ENCODE measurements around the gene BCOR. TPM values are rescaled to one million over a fixed set of nuclear protein-coding genes. Genes with fewer than 3 reads are reported as not detected.
A peak's percentile ranks its signal among the peaks of the same experiment; 100 is the strongest.

The BCOR gene
- total and polyA plus RNA-seq, 2 of the 4 experiments (the other 2 are of a cell fraction) = 7.5 to 9.0 TPM

- no peaks in the 10 kb centered on the region for H4K20me1 ChIP-seq (ENCODE audit: insufficient read depth, low read length)
- peak overlapping the region; percentile 79 for H2AFZ ChIP-seq (replicated peaks; ENCODE audit: low read length, poor library complexity)
- H3K4me2 ChIP-seq (ENCODE audit: low read depth, low read length) = peak overlapping the region; percentile 81
- no peaks in the 10 kb centered on the region for H3K79me1 ChIP-seq (ENCODE audit: low read depth in 1 of 2, low read length in 2 of 2)
- no peak overlapping the region for H3K23ac ChIP-seq (ENCODE audit: low read depth, low read length)
- no peaks in the 10 kb centered on the region for H3K9me1 ChIP-seq (ENCODE audit: insufficient read depth, low read length)
- peak overlapping the region; percentile 50 for H3K9ac ChIP-seq (ENCODE audit: low read depth, low read length)
- no peak overlapping the region for H4K91ac ChIP-seq (ENCODE audit: insufficient read depth, low read depth, low read length)
- ATAC-seq (ENCODE audit: low read depth) (peak; percentile 19), DNase-seq (peak; percentile 55)
- TF ChIP-seq MAZ (IDR thresholded peaks at IDR 0.05; ENCODE audit: borderline replicate concordance, low read depth, low read length) (peak; percentile 34; the same call in 1 of the 2 replicates), RFX5 (IDR thresholded peaks at IDR 0.05; ENCODE audit: low read depth, low read length) (no peak)
- no peak overlapping the region for H3K4ac ChIP-seq (ENCODE audit: low read depth, low read length)
- no peak overlapping the region for H3K56ac ChIP-seq (ENCODE audit: extremely low read depth, insufficient read depth, low read length)
- H3K27me3 ChIP-seq (ENCODE audit: control insufficient read depth, insufficient read depth, low read length) = no peaks in the 10 kb centered on the region; the same call in 1 of the 2 replicates
- POLR2A ChIA-PET (ENCODE audit: unreplicated experiment) = interaction anchor here (0.6 kb wide), 1 partner anchor 118 kb away, joined by 4 read pairs; no protein-coding TSS in a partner anchor
- H2BK20ac ChIP-seq (ENCODE audit: low read depth, low read length) = no peak overlapping the region
- no peak overlapping the region for H3K14ac ChIP-seq (replicated peaks; ENCODE audit: low read depth, low read length)
- CTCF ChIA-PET = interaction anchor here (0.6 kb wide), 1 partner anchor 349 kb away, joined by 3 read pairs; no protein-coding TSS in a partner anchor
- peak overlapping the region; percentile 75 for H2BK5ac ChIP-seq (ENCODE audit: low read depth, low read length, poor library complexity, severe bottlenecking)
- no peaks in the 10 kb centered on the region for H3K36me3 ChIP-seq (ENCODE audit: control insufficient read depth, insufficient read depth, low read length)
- peak overlapping the region; percentile 72 for H3K4me3 ChIP-seq (ENCODE audit: insufficient read depth, low read depth, low read length)
- no peak overlapping the region for H4K5ac ChIP-seq (ENCODE audit: low read depth, low read length)
- no peak overlapping the region for H2BK15ac ChIP-seq (ENCODE audit: low read depth, low read length)
- in situ Hi-C loops (cut with MboI; ENCODE audit: low sequenced_read_pairs) = loop anchor here (5.0 kb wide), 1 partner anchor 63 kb away; no protein-coding TSS in a partner anchor
- peak overlapping the region; percentile 68 for H2BK120ac ChIP-seq (ENCODE audit: low read depth, low read length)
- H3K9me3 ChIP-seq (ENCODE audit: control insufficient read depth, insufficient read depth, low read length) = no peaks in the 10 kb centered on the region
- WGBS, 2 experiments (ENCODE audit: extremely low coverage in 2 of 2, insufficient read length in 1 of 2) = 14% methylated on average over 36 of the region's 84 CpGs; no CpG with 5 or more reads in 1 of the 2 experiments
- no peak overlapping the region for H2AK5ac ChIP-seq (ENCODE audit: low read depth, low read length)
- H3K4me1 ChIP-seq (ENCODE audit: control insufficient read depth, insufficient read depth, low read length) = peaks cover 10% of the 10 kb centered on the region
- peak overlapping the region; percentile 33; the same call in 1 of the 2 replicates for H3K18ac ChIP-seq (ENCODE audit: low read depth, low read length)
- BruUV-seq (replicated peaks) = no TSS peak
- peak overlapping the region; percentile 64 for H3K27ac ChIP-seq (ENCODE audit: insufficient read depth, low read length)
- H2AK9ac ChIP-seq (replicated peaks; ENCODE audit: low read depth, low read length, poor library complexity) = peak overlapping the region; percentile 85
- H4K8ac ChIP-seq (ENCODE audit: low read depth in 2 of 2, low read length in 2 of 2) = 0 out of 4 replicates have a peak overlapping the region, but pooled peaks of 1 of the 2 experiments have one; percentile 47
- dilution Hi-C loops (cut with HindIII; ENCODE audit: low sequenced_read_pairs, unreplicated experiment) = no loop called here
- intact Hi-C loops (cut with micrococcal nuclease) = loop anchor here (2.0 to 5.0 kb wide), 3 partner anchors 33 to 138 kb away; no protein-coding TSS in a partner anchor
These were observed 11.7 kb upstream of the BCOR start for GRCh38 chrX:40109288-40110008.
